ENCODE measurements around the gene CDK11A. TPM values are rescaled to one million over a fixed set of nuclear protein-coding genes. Genes with fewer than 3 reads are reported as not detected.
A peak's percentile ranks its signal among the peaks of the same experiment; 100 is the strongest.

CDK11A gene
- total and polyA plus RNA-seq, 3 experiments from 2014 or later: 18.4 to 70.7 (median 68.8) TPM

DNA sequence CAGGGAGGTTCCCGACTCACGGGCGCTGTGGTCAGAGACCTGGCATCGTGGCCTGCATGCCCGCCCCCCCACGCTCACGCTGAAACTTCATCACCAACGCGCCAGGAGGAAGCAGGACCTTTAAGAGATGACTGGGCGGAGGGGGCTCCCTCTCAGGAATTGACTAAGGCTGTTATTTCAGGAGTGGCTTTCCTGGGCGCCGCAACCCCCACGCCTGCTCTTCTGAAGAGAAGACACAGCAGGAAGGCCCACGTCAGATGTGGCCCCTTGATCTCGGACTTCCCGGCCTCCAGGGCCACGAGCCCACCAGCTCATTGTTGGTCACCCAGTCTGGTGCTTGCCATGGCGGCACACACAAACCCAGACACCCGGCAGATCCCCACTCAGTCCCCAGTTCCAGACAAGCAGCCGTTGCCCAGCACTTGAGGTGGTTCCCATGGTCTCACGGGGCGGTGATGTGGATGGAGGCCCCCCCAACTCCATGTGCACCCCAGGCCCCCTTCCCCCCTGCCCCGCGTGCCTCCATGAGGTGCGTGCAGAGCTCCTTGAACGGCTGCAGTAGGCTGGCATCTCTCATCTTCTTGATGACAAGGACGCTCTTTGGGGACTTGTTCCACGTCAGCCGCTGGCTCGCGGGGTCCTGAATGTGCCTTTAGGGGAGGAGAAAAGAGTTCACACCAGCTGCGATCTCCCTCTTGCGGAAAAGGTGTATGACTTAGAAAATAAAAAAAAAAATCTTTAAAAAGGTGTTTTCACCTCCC lies 32.7 kb upstream of the CDK11A start:
- H3K36me3 ChIP-seq (ENCODE audit: insufficient read depth, low read length): peaks cover 22% of the 10 kb centered on the region
- no peaks in the 10 kb centered on the region for H3K9me3 Mint-ChIP-seq

GRCh38 chr1:1755852-1756251 lies 31.7 kb upstream of the CDK11A start:
- Mint-ChIP-seq H3K36me3 (peaks cover 0 to 69% (median 0%) of the 10 kb centered on the region in 3 donors), H3K4me1 (peaks cover 0 to 3% (median 0%) of the 10 kb centered on the region in 3 donors), H3K27ac (peak overlapping the region in 1 of 8 donors; percentile 21), H3K27me3 (no peaks in the 10 kb centered on the region), H3K4me3 (no peak overlapping the region), H3K9me3 (no peaks in the 10 kb centered on the region)
- no peak for DNase-seq
- Histone ChIP-seq H3K4me1 (ENCODE audit: insufficient read depth, low read length) (no peaks in the 10 kb centered on the region), H3K4me3 (ENCODE audit: low read length) (no peak overlapping the region), H3K27ac (ENCODE audit: low read depth, low read length) (no peak overlapping the region), H3K27me3 (ENCODE audit: insufficient read depth, low read length, poor library complexity, severe bottlenecking) (no peaks in the 10 kb centered on the region), H3K36me3 (ENCODE audit: insufficient read depth, low read length) (peaks cover 15% of the 10 kb centered on the region), H3K9me3 (ENCODE audit: low read length) (no peaks in the 10 kb centered on the region)
- ChIA-PET CTCF (no interaction called here), POLR2A (interaction anchor here (0.6 kb wide), 1 partner anchor 94 kb away, joined by 3 read pairs; no protein-coding TSS in a partner anchor)

More for the DNA sequence above, 32.7 kb upstream of the CDK11A start:
- Mint-ChIP-seq H3K27ac (no peak overlapping the region), H3K4me1 (peaks cover 0 to 3% (median 0%) of the 10 kb centered on the region in 3 donors), H3K36me3 (peaks cover 0 to 79% (median 3%) of the 10 kb centered on the region in 3 donors), H3K4me3 (no peak overlapping the region), H3K27me3 (no peaks in the 10 kb centered on the region)
- H3K9me3 ChIP-seq (ENCODE audit: low read length): no peaks in the 10 kb centered on the region
- POLR2A ChIA-PET: no interaction called here
- no peak for DNase-seq
- peak overlapping the region; percentile 31 for H3K27ac ChIP-seq (ENCODE audit: low read depth, low read length)
- CTCF ChIA-PET: no interaction called here
- H3K27me3 ChIP-seq (ENCODE audit: insufficient read depth, low read length, poor library complexity, severe bottlenecking): no peaks in the 10 kb centered on the region
- H3K4me1 ChIP-seq (ENCODE audit: insufficient read depth, low read length): no peaks in the 10 kb centered on the region
- H3K4me3 ChIP-seq (ENCODE audit: low read length): no peak overlapping the region

DNA sequence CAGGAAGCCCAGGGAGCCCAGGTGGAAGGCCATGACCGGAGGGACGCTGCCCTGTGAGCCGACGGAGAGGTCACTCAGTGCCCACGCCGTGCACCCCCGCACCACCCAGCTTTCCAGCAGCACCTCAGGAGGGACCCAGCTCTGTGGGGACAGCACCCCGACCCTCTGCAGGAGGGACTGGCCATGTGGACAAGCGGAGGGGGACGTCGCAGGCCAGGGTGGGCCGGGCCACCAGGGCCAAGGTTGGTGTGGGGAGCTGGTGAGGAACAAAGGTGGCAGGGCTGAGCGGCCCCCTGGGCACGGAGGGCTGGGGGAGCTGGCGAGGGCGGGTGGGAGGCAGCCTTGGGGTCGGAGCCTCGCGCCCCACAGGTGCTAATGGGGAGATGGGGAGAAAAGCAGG lies 31.3 kb upstream of the CDK11A start:
- peaks cover 0 to 3% (median 0%) of the 10 kb centered on the region in 3 donors for H3K4me1 Mint-ChIP-seq
- H3K27me3 Mint-ChIP-seq: no peaks in the 10 kb centered on the region
- H3K36me3 Mint-ChIP-seq: peaks cover 0 to 65% (median 0%) of the 10 kb centered on the region in 3 donors
- no peaks in the 10 kb centered on the region for H3K27me3 ChIP-seq (ENCODE audit: insufficient read depth, low read length, poor library complexity, severe bottlenecking)
- H3K4me3 ChIP-seq (ENCODE audit: low read length): no peak overlapping the region
- no peaks in the 10 kb centered on the region for H3K4me1 ChIP-seq (ENCODE audit: insufficient read depth, low read length)
- POLR2A ChIA-PET: interaction anchor here (0.6 kb wide), 1 partner anchor 94 kb away, joined by 3 read pairs; no protein-coding TSS in a partner anchor
- no peaks in the 10 kb centered on the region for H3K9me3 ChIP-seq (ENCODE audit: low read length)
- no peak for DNase-seq
- H3K27ac Mint-ChIP-seq: peak overlapping the region in 1 of 8 donors; percentile 68
- H3K4me3 Mint-ChIP-seq: no peak overlapping the region
- CTCF ChIA-PET: no interaction called here
- peaks cover 12% of the 10 kb centered on the region for H3K36me3 ChIP-seq (ENCODE audit: insufficient read depth, low read length)
- H3K9me3 Mint-ChIP-seq: no peaks in the 10 kb centered on the region
- H3K27ac ChIP-seq (ENCODE audit: low read depth, low read length): no peak overlapping the region

DNA sequence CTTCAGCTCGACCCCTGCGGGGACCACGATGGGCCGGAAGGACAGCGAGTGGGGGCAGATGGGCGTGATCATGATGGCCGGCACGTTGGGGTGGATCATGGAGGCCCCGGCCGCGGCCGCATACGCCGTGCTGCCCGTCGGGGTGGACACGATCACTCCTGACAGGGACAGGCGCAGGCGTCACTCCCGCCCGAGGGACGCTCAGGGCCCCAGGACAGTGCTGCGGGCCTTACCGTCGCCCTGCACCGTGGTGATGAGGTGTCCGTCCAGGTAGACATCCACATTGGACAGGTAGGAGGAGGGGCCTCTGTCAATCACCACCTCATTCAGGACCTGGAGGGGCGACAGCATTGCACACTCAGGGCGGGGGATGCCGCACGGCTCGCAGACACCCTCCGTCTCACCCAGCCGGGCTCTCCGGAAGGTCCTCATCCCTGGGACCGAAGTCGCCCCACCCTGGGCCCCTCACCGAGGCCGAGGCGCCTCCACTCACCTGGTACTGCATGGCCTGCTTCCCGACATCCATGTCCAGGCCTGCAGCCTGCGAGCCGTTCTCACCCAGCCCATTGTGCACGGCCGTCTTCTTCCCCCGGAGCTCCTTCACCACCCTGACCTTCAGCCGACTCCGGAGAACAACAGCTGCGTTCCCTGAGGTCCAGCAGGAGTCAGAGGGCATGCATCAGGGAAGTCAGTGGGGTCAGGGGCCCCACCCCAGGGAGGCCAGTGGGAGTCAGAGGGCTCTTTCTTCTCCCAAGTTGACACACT lies 30.1 kb upstream of the CDK11A start:
- no peak overlapping the region for H3K27ac Mint-ChIP-seq
- ChIA-PET CTCF (no interaction called here), POLR2A (no interaction called here)
- peaks cover 0 to 3% (median 3%) of the 10 kb centered on the region in 3 donors for H3K4me1 Mint-ChIP-seq
- H3K9me3 ChIP-seq (ENCODE audit: low read length): no peaks in the 10 kb centered on the region
- no peaks in the 10 kb centered on the region for H3K27me3 Mint-ChIP-seq
- peaks cover 0 to 56% (median 0%) of the 10 kb centered on the region in 3 donors for H3K36me3 Mint-ChIP-seq
- H3K27me3 ChIP-seq (ENCODE audit: insufficient read depth, low read length, poor library complexity, severe bottlenecking): no peaks in the 10 kb centered on the region
- no peak overlapping the region for H3K4me3 Mint-ChIP-seq
- peaks cover 7% of the 10 kb centered on the region for H3K36me3 ChIP-seq (ENCODE audit: insufficient read depth, low read length)
- no peaks in the 10 kb centered on the region for H3K9me3 Mint-ChIP-seq
- H3K27ac ChIP-seq (ENCODE audit: low read depth, low read length): no peak overlapping the region
- H3K4me3 ChIP-seq (ENCODE audit: low read length): no peak overlapping the region
- no peak for DNase-seq
- no peaks in the 10 kb centered on the region for H3K4me1 ChIP-seq (ENCODE audit: insufficient read depth, low read length)

GRCh38 chr1:1753607-1754005 lies 29.4 kb upstream of the CDK11A start:
- Histone ChIP-seq H3K4me3 (ENCODE audit: low read length) (no peak overlapping the region), H3K9me3 (ENCODE audit: low read length) (no peaks in the 10 kb centered on the region), H3K27ac (ENCODE audit: low read depth, low read length) (no peak overlapping the region), H3K27me3 (ENCODE audit: insufficient read depth, low read length, poor library complexity, severe bottlenecking) (no peaks in the 10 kb centered on the region), H3K4me1 (ENCODE audit: insufficient read depth, low read length) (no peaks in the 10 kb centered on the region), H3K36me3 (ENCODE audit: insufficient read depth, low read length) (peaks cover 7% of the 10 kb centered on the region)
- Mint-ChIP-seq H3K27me3 (no peaks in the 10 kb centered on the region), H3K36me3 (peaks cover 0 to 53% (median 0%) of the 10 kb centered on the region in 3 donors), H3K4me1 (peaks cover 0 to 5% (median 3%) of the 10 kb centered on the region in 3 donors), H3K4me3 (no peak overlapping the region), H3K9me3 (no peaks in the 10 kb centered on the region), H3K27ac (peak overlapping the region in 2 of 8 donors; percentile 43 to 60)
- POLR2A ChIA-PET: no interaction called here
- no peak for DNase-seq
- CTCF ChIA-PET: no interaction called here

- no peak overlapping the region for H3K27ac ChIP-seq (ENCODE audit: low read depth, low read length)
- DNase-seq: peak in 1 of 5 donors; percentile 50
- no peaks in the 10 kb centered on the region for H3K9me3 Mint-ChIP-seq
- no peaks in the 10 kb centered on the region for H3K27me3 ChIP-seq (ENCODE audit: insufficient read depth, low read length, poor library complexity, severe bottlenecking)
- ChIA-PET CTCF (no interaction called here), POLR2A (interaction anchor here (0.6 kb wide), 1 partner anchor 824 kb away, joined by 3 read pairs; no protein-coding TSS in a partner anchor)
- no peak overlapping the region for H3K4me3 ChIP-seq (ENCODE audit: low read length)
- no peaks in the 10 kb centered on the region for H3K4me1 ChIP-seq (ENCODE audit: insufficient read depth, low read length)
- H3K4me1 Mint-ChIP-seq: peaks cover 0 to 9% (median 2%) of the 10 kb centered on the region in 3 donors
- H3K36me3 Mint-ChIP-seq: peaks cover 0 to 46% (median 0%) of the 10 kb centered on the region in 3 donors
- H3K27ac Mint-ChIP-seq: peak overlapping the region in 3 of 8 donors; percentile 35 to 60 (median 39)
- H3K27me3 Mint-ChIP-seq: peaks cover 0 to 1% of the 10 kb centered on the region in 2 donors
- H3K4me3 Mint-ChIP-seq: no peak overlapping the region
- H3K9me3 ChIP-seq (ENCODE audit: low read length): no peaks in the 10 kb centered on the region
- peaks cover 7% of the 10 kb centered on the region for H3K36me3 ChIP-seq (ENCODE audit: insufficient read depth, low read length)
Observed at GRCh38 chr1:1752636-1753606, 28.8 kb upstream of the CDK11A start.

DNA sequence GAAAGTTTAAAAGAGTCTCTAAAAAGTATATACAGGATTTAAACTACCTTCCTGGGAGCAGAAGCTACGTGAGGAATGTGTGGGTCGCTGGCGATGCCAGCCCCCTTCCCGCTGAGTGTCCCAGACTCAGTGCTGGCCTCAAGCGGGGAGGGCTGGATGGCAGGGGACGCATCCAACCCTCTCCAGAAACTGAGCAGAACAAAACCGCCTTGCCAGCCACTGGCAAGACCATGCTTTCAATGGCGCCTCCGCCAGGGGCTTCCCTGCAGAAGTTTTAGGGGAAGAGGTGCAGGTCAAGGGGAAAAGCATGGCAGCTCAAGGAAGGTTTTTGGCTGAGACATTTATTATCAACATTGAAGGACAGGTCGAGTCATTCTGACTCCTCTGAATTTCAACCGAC lies 28.0 kb upstream of the CDK11A start:
- ChIA-PET POLR2A (no interaction called here), CTCF (no interaction called here)
- Mint-ChIP-seq H3K27ac (peak overlapping the region in 2 of 8 donors; percentile 35 to 39), H3K4me1 (peaks cover 0 to 9% (median 0%) of the 10 kb centered on the region in 3 donors), H3K9me3 (no peaks in the 10 kb centered on the region), H3K36me3 (peaks cover 0 to 40% (median 0%) of the 10 kb centered on the region in 3 donors), H3K27me3 (peaks cover 0 to 1% of the 10 kb centered on the region in 2 donors), H3K4me3 (no peak overlapping the region)
- H3K9me3 ChIP-seq (ENCODE audit: low read length): no peaks in the 10 kb centered on the region
- H3K4me3 ChIP-seq (ENCODE audit: low read length): no peak overlapping the region
- no peaks in the 10 kb centered on the region for H3K4me1 ChIP-seq (ENCODE audit: insufficient read depth, low read length)
- H3K27ac ChIP-seq (ENCODE audit: low read depth, low read length): no peak overlapping the region
- no peak for DNase-seq
- peaks cover 7% of the 10 kb centered on the region for H3K36me3 ChIP-seq (ENCODE audit: insufficient read depth, low read length)
- H3K27me3 ChIP-seq (ENCODE audit: insufficient read depth, low read length, poor library complexity, severe bottlenecking): no peaks in the 10 kb centered on the region
